ENCODE results near the gene ABHD14A. TPM values are rescaled to one million over a fixed set of nuclear protein-coding genes. Genes with fewer than 3 reads are reported as not detected.

ABHD14A gene
- total and polyA plus RNA-seq, 2 of the 13 experiments (the other 11 are each of a cell fraction or from before 2014, with no cell fraction given): 29.5 to 46.9 TPM

GRCh38 chr3:51929420-51930003 lies 45.4 kb upstream of the ABHD14A start (continued):
- TF ChIP-seq PRDM10 (CRISPR knock-in tag; IDR thresholded peaks at IDR 0.05; ENCODE audit: low read depth) (no peak), ZNF512 (CRISPR knock-in tag; IDR thresholded peaks at IDR 0.05) (no peak), ELF3 (CRISPR knock-in tag; IDR thresholded peaks at IDR 0.05) (0 out of 2 replicates have a peak, but pooled peaks have one; percentile 35), ARID2 (CRISPR knock-in tag; IDR thresholded peaks at IDR 0.05; ENCODE audit: borderline replicate concordance) (no peak), CCDC6 (CRISPR knock-in tag; IDR thresholded peaks at IDR 0.05) (no peak), MAFG (CRISPR knock-in tag; IDR thresholded peaks at IDR 0.05) (no peak), ZNF430 (CRISPR knock-in tag; IDR thresholded peaks at IDR 0.05) (no peak), ZNF251 (CRISPR knock-in tag; IDR thresholded peaks at IDR 0.05) (no peak), NFIC (IDR thresholded peaks at IDR 0.05; ENCODE audit: low read length) (no peak), FOXK2 (IDR thresholded peaks at IDR 0.05) (no peak), ZNF547 (CRISPR knock-in tag; IDR thresholded peaks at IDR 0.05) (no peak), ZFYVE20 (CRISPR knock-in tag; IDR thresholded peaks at IDR 0.05; ENCODE audit: borderline replicate concordance, low read depth) (no peak), RELA (CRISPR knock-in tag; IDR thresholded peaks at IDR 0.05) (no peak), ZNF549 (CRISPR knock-in tag; IDR thresholded peaks at IDR 0.05) (no peak), STAT5B (CRISPR knock-in tag; IDR thresholded peaks at IDR 0.05) (no peak), SRSF1 (optimal IDR thresholded peaks at IDR 0.05; ENCODE audit: low read depth, low read length) (no peak), HOXA5 (CRISPR knock-in tag; IDR thresholded peaks at IDR 0.05) (no peak), EHMT2 (IDR thresholded peaks at IDR 0.05; ENCODE audit: borderline replicate concordance, low read depth, low read length) (0 out of 2 replicates have a peak, but pooled peaks have one; percentile 30), ZNF253 (CRISPR knock-in tag; IDR thresholded peaks at IDR 0.05; ENCODE audit: borderline replicate concordance) (no peak), POLR2G (IDR thresholded peaks at IDR 0.05; ENCODE audit: low read depth, low read length) (0 out of 2 replicates have a peak, but pooled peaks have one; percentile 31), ZSCAN20 (CRISPR knock-in tag; IDR thresholded peaks at IDR 0.05; ENCODE audit: borderline replicate concordance) (no peak), CBX2 (IDR thresholded peaks at IDR 0.05; ENCODE audit: low read depth, low read length) (no peak), CBX2 (CRISPR knock-in tag; IDR thresholded peaks at IDR 0.05; ENCODE audit: low read depth) (no peak)
- TF ChIP-seq, protein P1, sequence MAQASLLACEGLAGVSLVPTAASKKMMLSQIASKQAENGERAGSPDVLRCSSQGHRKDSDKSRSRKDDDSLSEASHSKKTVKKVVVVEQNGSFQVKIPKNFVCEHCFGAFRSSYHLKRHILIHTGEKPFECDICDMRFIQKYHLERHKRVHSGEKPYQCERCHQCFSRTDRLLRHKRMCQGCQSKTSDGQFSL (CRISPR knock-in tag; IDR thresholded peaks at IDR 0.05): no peak
- TF ChIP-seq, protein P2, sequence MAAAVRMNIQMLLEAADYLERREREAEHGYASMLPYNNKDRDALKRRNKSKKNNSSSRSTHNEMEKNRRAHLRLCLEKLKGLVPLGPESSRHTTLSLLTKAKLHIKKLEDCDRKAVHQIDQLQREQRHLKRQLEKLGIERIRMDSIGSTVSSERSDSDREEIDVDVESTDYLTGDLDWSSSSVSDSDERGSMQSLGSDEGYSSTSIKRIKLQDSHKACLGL (CRISPR knock-in tag; IDR thresholded peaks at IDR 0.05): no peak
- TF ChIP-seq, protein P3, sequence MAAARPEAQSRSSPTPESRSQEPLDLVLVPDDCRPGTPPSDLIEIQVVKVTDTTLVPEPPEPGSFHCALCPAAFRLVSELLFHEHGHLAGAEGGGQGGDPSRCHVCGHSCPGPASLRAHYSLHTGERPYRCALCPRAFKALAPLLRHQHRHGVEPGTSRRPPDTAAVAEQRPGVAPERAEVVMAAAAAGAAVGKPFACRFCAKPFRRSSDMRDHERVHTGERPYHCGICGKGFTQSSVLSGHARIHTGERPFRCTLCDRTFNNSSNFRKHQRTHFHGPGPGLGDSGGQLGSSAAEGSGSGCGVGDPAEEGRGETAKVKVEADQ (CRISPR knock-in tag; IDR thresholded peaks at IDR 0.05; ENCODE audit: borderline replicate concordance): no peak

All from HepG2 (cell line).